ENCODE measurements around the gene LURAP1L. TPM values are rescaled to one million over a fixed set of nuclear protein-coding genes. Genes with fewer than 3 reads are reported as not detected.

LURAP1L gene
- total and polyA plus RNA-seq, 9 of the 15 experiments (the other 6 are each of a cell fraction or from before 2014, with no cell fraction given): 0.06 to 0.28 (median 0.07) TPM; not detected in 4

DNA sequence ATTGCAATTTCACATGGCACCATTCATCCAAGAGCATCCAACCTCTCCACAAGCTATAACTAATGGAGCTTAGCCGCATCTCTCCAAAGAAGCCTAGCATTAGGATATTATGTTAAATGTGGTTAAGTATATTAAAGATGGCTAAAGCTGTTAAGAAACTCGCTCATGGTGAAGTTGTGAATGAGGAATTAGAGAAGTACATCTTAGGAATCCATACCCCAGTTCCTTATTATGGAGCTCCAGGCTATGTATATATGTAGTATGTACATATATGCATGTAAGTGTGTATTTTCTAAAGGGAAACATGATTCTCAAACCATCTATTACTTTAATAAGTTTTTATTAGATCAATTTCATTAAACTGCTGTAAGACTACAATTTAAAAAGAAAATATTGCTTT is 26.4 kb downstream of the LURAP1L start:
- no peak for TF ChIP-seq DMBX1 (CRISPR knock-in tag; IDR thresholded peaks at IDR 0.05; ENCODE audit: borderline replicate concordance)
- no peaks in the 10 kb centered on the region for H3K27me3 ChIP-seq (ENCODE audit: control insufficient read depth in 2 of 2, insufficient read depth in 2 of 2, low read length in 2 of 2)
- no TSS peak for BruUV-seq (replicated peaks)
- ChIA-PET POLR2A (no interaction called here), CTCF (ENCODE audit: low intra/inter-chr PET ratio) (no interaction called here)
- 14% methylated on average over 2 of the region's 2 CpGs for WGBS (ENCODE audit: insufficient coverage, low coverage, missing lambda C conversion rate)
- FAIRE-seq: no peak
- no peaks in the 10 kb centered on the region for H3K9me1 ChIP-seq (ENCODE audit: control insufficient read depth, insufficient read depth, low read length)
- H3K9me3 ChIP-seq (replicated peaks; ENCODE audit: control insufficient read depth, insufficient read depth, low read depth, low read length): no peaks in the 10 kb centered on the region
- no peaks in the 10 kb centered on the region for H3K79me2 ChIP-seq (ENCODE audit: control insufficient read depth, insufficient read depth, low read length)
- H3K4me3 ChIP-seq: no peak overlapping the region
- H3K9ac ChIP-seq (ENCODE audit: insufficient read depth in 1 of 2, low read depth in 2 of 2, low read length in 2 of 2): no peak overlapping the region
- no peak overlapping the region for H2AFZ ChIP-seq (ENCODE audit: low read depth, low read length)
- no peaks in the 10 kb centered on the region for H3K36me3 ChIP-seq (ENCODE audit: control insufficient read depth, insufficient read depth, low read length)
- intact Hi-C loops (cut with micrococcal nuclease) (no loop called here), in situ Hi-C loops (cut with MboI) (no loop called here)
- no peaks in the 10 kb centered on the region for H3K4me1 ChIP-seq (replicated peaks in 1 of 2; ENCODE audit: control insufficient read depth in 2 of 2, insufficient read depth in 2 of 2, low read length in 2 of 2)
- ATAC-seq: no peak
- no peak overlapping the region for H3K27ac ChIP-seq (ENCODE audit: extremely low read depth, low read depth, low read length)
- no peak for DNase-seq (ENCODE audit: extremely low read depth in 1 of 4, low spot score in 3 of 4)
- H3K4me2 ChIP-seq (ENCODE audit: insufficient read depth, low read length): no peak overlapping the region
- no peaks in the 10 kb centered on the region for H4K20me1 ChIP-seq (replicated peaks; ENCODE audit: control insufficient read depth, insufficient read depth, low read length)

DNA sequence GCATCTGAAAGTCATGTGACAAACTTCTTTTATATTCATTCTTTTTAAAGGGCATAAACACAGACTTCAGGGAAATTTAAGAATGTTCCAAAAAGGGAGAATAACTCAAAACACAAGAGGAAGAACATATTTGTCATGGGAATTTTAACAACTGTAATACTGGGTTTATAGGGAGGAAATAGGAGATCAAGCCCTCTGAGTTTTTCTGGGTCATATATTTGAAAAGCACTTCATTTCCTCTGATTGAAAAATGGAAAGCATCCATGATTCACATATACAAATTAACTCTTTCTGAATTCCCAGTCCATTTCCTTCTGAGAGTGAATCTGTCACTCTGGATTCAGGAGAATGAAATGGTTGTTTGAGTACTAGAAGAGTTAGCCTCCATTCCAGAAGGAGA is 26.8 kb downstream of the LURAP1L start:
- Histone ChIP-seq H4K20me1 (replicated peaks; ENCODE audit: control insufficient read depth, insufficient read depth, low read length) (no peaks in the 10 kb centered on the region), H3K4me1 (replicated peaks in 1 of 2; ENCODE audit: control insufficient read depth in 2 of 2, insufficient read depth in 2 of 2, low read length in 2 of 2) (no peaks in the 10 kb centered on the region), H3K9ac (ENCODE audit: insufficient read depth in 1 of 2, low read depth in 2 of 2, low read length in 2 of 2) (no peak overlapping the region), H3K9me1 (ENCODE audit: control insufficient read depth, insufficient read depth, low read length) (no peaks in the 10 kb centered on the region), H3K4me2 (ENCODE audit: insufficient read depth, low read length) (no peak overlapping the region), H2AFZ (ENCODE audit: low read depth, low read length) (no peak overlapping the region), H3K27me3 (ENCODE audit: control insufficient read depth in 2 of 2, insufficient read depth in 2 of 2, low read length in 2 of 2) (no peaks in the 10 kb centered on the region), H3K36me3 (ENCODE audit: control insufficient read depth, insufficient read depth, low read length) (no peaks in the 10 kb centered on the region), H3K79me2 (ENCODE audit: control insufficient read depth, insufficient read depth, low read length) (no peaks in the 10 kb centered on the region), H3K4me3 (no peak overlapping the region), H3K27ac (ENCODE audit: extremely low read depth, low read depth, low read length) (no peak overlapping the region), H3K9me3 (replicated peaks; ENCODE audit: control insufficient read depth, insufficient read depth, low read depth, low read length) (no peaks in the 10 kb centered on the region)
- ATAC-seq (no peak), DNase-seq (ENCODE audit: extremely low read depth in 1 of 4, low spot score in 3 of 4) (no peak), FAIRE-seq (no peak)
- BruUV-seq (replicated peaks): no TSS peak
- POLR2A ChIA-PET: no interaction called here
- CTCF ChIA-PET (ENCODE audit: low intra/inter-chr PET ratio): no interaction called here
- intact Hi-C loops (cut with micrococcal nuclease): no loop called here
- TF ChIP-seq, protein P1, sequence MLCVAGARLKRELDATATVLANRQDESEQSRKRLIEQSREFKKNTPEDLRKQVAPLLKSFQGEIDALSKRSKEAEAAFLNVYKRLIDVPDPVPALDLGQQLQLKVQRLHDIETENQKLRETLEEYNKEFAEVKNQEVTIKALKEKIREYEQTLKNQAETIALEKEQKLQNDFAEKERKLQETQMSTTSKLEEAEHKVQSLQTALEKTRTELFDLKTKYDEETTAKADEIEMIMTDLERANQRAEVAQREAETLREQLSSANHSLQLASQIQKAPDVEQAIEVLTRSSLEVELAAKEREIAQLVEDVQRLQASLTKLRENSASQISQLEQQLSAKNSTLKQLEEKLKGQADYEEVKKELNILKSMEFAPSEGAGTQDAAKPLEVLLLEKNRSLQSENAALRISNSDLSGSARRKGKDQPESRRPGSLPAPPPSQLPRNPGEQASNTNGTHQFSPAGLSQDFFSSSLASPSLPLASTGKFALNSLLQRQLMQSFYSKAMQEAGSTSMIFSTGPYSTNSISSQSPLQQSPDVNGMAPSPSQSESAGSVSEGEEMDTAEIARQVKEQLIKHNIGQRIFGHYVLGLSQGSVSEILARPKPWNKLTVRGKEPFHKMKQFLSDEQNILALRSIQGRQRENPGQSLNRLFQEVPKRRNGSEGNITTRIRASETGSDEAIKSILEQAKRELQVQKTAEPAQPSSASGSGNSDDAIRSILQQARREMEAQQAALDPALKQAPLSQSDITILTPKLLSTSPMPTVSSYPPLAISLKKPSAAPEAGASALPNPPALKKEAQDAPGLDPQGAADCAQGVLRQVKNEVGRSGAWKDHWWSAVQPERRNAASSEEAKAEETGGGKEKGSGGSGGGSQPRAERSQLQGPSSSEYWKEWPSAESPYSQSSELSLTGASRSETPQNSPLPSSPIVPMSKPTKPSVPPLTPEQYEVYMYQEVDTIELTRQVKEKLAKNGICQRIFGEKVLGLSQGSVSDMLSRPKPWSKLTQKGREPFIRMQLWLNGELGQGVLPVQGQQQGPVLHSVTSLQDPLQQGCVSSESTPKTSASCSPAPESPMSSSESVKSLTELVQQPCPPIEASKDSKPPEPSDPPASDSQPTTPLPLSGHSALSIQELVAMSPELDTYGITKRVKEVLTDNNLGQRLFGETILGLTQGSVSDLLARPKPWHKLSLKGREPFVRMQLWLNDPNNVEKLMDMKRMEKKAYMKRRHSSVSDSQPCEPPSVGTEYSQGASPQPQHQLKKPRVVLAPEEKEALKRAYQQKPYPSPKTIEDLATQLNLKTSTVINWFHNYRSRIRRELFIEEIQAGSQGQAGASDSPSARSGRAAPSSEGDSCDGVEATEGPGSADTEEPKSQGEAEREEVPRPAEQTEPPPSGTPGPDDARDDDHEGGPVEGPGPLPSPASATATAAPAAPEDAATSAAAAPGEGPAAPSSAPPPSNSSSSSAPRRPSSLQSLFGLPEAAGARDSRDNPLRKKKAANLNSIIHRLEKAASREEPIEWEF (CRISPR knock-in tag; IDR thresholded peaks at IDR 0.05): no peak
- TF ChIP-seq EP300 (IDR thresholded peaks at IDR 0.05; ENCODE audit: low read length): no peak
- no peak for TF ChIP-seq TCF7 (IDR thresholded peaks at IDR 0.05; ENCODE audit: borderline replicate concordance)
- no peak for TF ChIP-seq NFXL1 (CRISPR knock-in tag; IDR thresholded peaks at IDR 0.05)
- no peak for TF ChIP-seq HMG20B (CRISPR knock-in tag; IDR thresholded peaks at IDR 0.05)
- in situ Hi-C loops (cut with MboI): no loop called here
